Globus pallidus (tissue), 1 donor: ENCODE measurements around the gene SRGAP2B.
"Not testable (repeated sequence)": the region's sequence is repeated elsewhere in the genome, so short reads cannot be mapped to it uniquely, and the experiment has no call there.

Source experiments
- DNase-seq: peaks from one replicate; pipeline ENCODE4 v3.0.0-alpha.2; 2015; ENCODE audit warnings: low spot score

SRGAP2B gene

DNA sequence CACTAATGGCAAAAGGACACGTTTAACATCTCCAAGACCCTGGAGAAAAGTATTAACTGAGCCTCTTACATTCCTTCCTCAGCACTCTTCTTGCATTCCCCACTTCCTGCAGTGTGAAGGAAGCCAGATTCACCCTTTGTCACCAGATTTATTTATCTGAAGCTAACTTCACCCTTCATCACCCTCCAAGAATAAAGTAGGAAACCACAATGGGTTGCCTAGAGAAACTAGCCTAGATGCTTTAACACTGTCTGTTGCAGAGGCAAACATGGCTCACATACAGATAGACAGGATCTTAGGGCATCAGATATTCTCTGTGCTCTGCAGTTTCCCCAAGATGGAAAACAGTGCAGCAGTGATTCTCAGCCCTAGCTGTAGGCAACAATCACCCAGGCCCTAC lies 147.6 kb downstream of the SRGAP2B start:
- DNase-seq = not testable (repeated sequence)

DNA sequence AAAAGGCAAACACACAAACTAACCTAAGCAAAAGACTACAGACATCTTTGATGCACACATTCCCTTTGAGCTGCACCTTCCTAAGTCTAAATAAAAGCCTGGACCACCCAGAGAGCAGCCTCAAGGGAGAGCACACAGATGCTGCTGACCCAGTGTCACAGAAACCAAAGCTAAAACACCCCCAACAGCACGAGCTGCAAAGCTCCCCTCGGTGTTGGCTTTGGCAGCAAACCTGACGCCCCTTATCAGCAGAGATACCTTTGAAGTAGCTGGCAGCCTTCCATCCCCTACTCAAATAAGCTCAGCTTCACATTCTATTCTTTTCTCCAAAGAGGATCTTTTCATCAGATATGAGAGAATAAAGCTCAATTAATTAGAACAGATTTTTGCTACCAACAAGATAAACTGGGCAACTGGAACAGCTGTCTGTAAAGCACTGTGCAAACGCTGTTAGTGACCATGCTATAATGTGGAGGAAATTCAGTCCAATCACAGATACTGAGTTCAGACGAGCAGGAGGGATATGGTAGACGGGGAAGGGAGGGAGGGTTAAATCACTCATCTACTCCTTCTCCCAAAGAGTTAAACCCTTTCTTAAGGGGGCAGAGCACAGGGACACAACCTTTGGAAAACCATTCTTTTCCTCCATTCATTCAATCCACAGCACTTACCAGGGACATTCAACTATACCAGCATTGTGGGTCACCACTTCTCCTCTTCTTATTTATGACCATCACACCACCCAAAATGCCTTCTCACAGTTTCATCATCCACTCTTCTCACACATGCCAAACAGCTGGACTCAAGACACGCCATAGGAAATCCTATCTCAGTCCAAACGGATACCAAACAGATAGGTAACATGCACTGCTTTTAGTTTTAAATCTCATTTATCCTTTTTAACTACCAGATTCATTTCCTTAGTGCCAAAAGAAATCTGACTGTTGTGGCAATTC lies 148.3 kb downstream of the SRGAP2B start:
- not testable (repeated sequence) for DNase-seq

DNA sequence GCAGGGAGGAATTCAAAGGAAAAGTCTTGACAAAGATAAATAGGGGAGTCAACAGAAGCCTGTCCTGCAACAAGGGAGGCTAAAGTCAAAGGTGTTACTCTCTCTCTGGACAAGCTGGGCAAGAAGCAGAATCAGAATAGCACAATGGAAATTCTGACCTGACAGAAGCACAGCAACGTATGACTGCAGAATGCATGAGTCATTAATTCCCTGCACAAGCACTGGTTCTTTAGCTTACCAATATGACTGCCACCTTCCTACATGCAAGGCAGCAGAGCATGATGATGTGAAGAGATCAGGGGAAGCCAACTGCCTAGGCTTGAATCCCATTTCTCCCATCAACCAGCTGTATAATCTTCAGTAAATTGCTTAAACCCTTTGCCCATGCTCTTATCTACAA lies 153.4 kb downstream of the SRGAP2B start:
- not testable (repeated sequence) for DNase-seq

DNA sequence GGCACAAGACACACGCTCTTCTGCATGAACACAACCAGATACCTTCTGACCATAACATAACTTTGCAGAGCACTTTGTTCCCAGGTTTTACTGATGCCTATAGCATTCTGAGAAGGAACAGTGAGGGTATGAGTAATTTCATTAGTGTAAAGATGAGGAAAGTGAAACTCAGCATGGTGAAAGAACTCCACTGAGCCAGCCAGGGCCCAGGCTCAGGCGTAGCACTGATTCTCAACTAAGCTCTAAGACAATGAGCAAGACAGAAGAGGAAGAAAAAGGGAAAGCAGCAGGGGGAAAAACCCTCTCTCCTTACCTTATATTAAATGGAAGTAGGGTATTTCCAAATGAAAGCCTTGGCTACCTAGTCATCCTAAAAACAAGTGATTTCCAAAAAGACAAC lies 155.1 kb downstream of the SRGAP2B start:
- not testable (repeated sequence) for DNase-seq

GRCh38 chr1:144938627-144939026 lies 156.5 kb downstream of the SRGAP2B start:
- DNase-seq = not testable (repeated sequence)

- DNase-seq = not testable (repeated sequence)
These were observed 158.9 kb downstream of the SRGAP2B start for GRCh38 chr1:144936186-144936732.

DNA sequence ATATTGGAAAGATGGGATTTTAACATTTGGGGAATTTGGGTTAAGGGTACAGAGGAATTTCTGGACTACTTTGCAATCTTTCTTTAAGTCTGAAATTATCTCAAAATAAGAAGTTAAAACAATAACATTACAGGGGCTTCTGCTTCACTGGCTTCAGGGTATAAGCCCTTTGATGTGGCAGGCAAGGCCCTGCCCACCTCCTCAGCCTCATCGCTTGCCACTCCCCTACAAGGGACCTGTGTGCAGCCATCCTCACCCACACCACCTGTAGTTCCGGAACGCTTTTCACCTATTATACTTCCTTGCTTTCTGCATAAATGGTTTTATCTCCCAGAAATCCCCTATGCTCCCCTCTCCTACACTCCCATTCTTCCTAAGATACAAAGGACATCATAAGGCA lies 159.8 kb downstream of the SRGAP2B start:
- DNase-seq = not testable (repeated sequence)

GRCh38 chr1:144933014-144933413 lies 162.1 kb downstream of the SRGAP2B start:
- not testable (repeated sequence) for DNase-seq

DNA sequence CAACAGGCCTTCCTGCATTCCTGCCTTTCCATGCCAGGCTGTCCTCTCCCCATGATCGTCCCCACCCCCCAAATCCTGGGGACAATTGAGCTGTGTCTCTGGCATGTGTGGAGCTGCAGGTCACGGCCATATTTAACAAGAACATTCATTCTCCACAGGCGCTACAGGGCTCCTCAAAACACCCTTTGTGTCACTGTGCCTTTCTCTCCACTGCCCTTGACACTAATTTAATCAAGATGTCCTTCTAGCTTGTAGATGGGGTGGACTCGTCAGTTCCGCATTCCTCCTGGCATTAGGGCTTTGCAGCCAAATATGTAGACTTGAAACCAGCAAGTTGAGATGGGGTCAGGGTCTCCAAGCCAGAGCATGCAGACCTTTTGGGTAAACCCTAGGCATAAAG lies 163.0 kb downstream of the SRGAP2B start:
- DNase-seq = not testable (repeated sequence)

GRCh38 chr1:144931553-144931952 lies 163.6 kb downstream of the SRGAP2B start:
- not testable (repeated sequence) for DNase-seq

GRCh38 chr1:144930085-144930777 lies 164.9 kb downstream of the SRGAP2B start:
- DNase-seq = not testable (repeated sequence)

DNA sequence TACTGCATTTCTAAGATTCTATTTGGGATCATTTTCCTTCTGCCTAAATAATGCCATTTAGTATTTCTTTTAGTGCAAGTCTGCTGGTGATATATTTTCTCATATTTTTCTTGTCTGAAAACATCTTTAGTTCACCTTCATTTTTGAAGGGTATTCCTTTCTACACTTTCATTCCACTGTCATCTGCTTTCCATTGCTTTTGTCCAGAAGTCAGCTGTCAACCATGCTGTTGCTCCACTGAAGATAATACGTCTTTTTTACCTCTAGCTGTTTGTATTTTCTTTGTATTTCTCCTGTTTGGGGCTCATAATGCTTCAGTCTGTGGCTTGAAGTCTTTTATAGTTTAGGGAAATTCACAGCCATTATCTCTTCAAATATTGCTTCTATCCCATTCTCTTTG lies 167.8 kb downstream of the SRGAP2B start:
- not testable (repeated sequence) for DNase-seq

DNA sequence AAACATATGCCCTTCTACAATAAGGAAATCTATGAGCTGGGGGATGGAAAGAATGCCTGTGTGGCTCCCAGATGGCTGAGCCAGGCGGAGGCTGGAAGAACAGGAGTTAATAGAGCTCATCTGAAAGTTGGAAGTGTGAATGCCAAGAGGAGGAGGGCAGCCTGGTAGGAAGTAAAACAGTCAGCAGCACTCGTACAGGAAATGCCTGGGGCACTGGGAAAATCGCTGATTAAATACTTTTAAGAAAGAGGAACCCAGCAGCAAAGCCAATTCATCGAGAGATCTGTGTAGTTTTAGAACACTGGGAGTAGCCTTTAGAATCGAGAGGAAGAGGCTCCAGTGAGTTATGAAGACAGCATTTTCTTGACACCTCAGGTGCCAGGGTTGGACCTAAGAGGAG lies 171.5 kb downstream of the SRGAP2B start:
- not testable (repeated sequence) for DNase-seq

- not testable (repeated sequence) for DNase-seq
These were observed 172.3 kb downstream of the SRGAP2B start for GRCh38 chr1:144922785-144923184.

GRCh38 chr1:144919106-144919505 lies 176.0 kb downstream of the SRGAP2B start:
- not testable (repeated sequence) for DNase-seq

GRCh38 chr1:144918027-144918603 lies 177.0 kb downstream of the SRGAP2B start:
- DNase-seq = not testable (repeated sequence)

GRCh38 chr1:144917154-144918026 lies 177.7 kb downstream of the SRGAP2B start:
- not testable (repeated sequence) for DNase-seq

- DNase-seq = not testable (repeated sequence)
These were observed 181.0 kb downstream of the SRGAP2B start for GRCh38 chr1:144913977-144914734.

- DNase-seq = not testable (repeated sequence)
These were observed 181.7 kb downstream of the SRGAP2B start for GRCh38 chr1:144913458-144913857.

DNA sequence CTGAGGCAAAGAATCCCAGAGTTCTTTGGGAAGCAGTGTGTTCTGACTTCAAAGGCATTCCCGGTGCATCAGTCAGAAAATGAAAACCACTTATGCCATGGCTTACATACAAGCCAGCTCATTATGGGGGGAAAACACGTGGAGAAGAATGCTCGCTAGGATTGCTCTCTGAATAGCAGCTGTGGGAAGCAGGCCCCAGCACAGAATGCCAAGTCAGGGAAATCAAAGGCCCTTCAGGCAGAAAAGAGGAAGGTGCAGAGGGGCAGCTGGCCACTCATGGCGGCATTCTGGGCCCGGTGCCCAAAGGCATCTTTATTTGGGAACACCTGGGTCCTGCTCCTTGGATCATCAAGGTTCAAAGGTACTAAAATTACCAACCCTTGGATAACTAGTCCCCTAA lies 184.4 kb downstream of the SRGAP2B start:
- DNase-seq = not testable (repeated sequence)
